ENCODE data around the gene SMARCB1.
"Not testable (repeated sequence)": the region's sequence is repeated elsewhere in the genome, so short reads cannot be mapped to it uniquely, and the experiment has no call there.

Gene SMARCB1

DNA sequence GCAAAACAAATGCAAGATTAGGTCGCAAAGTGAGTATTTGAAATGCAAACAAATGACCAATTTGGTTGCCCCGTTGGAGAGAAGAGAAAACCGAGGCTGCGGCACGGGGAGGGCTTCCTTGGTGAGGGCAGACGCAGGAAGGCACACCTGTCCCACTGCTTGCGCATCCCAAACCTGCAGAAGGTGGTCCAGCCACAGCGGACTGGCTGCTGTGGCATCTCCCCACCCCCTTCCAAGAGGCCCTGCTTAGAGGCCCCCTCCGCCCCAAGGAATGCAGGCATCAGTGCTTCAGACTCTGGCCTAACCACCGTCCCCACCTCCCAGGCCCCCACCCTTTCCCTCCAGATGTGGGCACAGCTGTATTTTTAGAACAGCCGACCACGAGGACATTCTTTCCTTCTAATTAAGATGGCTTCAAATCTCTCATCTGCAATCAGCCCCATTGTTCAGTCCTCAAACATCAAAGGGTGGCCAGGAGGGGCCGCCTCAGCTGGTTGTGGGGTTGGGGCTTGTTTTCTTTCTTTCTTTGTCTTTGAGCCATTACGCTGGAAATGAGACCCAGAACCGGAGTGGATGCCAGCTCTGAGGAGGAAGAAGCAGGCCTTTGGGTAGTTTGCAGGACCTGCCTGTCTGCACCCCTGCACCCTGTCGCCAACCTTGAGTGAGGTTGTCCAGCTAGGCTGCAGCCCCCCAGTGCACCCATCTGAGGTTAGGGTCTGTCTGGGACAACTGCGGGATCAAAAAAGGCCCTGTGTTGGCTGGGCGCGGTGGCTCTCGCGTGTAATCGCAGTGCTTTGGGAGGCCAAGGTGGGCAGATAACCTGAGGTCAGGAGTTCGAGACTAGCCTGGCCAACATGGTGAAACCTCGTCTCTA lies 61.5 kb downstream of the SMARCB1 start:
- DNase-seq, result no peak

DNA sequence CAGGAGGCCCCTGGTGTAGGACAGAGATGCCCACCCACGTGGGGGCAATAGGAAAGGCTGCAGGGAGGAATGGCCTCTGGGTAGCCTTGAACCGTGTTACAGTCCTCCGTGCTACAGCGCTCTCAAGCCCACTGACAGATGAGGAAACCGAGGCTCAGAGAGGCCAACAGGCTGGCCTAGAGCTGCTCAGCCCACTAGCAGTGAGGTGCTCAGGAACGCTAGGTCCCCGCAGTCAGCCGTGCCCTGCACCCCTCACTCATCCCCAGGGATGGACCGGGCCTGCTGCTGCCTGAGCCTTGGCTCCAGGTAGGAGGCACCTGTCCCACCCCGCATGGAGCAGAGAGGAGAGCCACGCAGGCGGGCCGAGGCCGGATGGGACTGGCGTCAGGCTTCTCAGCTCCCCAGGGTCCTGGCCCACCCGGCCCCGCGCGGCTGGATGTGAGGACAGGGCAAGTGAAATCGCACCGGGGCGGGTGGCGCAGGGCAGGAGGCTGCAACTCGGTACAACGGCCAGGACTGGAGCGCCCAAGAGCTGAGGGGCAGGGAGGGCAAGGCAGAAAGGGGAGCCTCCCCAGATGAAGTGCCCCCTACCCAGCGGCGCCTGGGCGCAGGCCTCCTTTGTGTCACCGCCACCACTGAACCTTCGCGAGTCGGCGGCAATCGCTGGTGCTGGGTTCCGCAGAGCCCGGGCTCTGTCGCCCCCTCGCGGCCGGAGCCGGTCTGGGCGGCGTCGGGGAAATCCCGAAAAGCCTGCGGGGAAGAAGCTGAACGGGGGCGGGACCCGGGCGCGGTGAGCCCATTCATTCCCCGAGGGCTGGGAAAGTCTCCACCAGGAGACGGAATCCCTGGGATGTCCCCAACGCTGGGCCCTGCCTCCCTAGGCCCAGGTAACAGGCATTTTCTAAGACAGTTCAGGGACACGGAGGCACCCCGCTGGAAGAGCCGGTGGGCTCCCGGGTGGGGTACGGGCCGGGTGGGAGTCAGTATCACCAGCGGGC lies 62.5 kb downstream of the SMARCB1 start:
- peak; percentile 69 to 76 for DNase-seq

DNA sequence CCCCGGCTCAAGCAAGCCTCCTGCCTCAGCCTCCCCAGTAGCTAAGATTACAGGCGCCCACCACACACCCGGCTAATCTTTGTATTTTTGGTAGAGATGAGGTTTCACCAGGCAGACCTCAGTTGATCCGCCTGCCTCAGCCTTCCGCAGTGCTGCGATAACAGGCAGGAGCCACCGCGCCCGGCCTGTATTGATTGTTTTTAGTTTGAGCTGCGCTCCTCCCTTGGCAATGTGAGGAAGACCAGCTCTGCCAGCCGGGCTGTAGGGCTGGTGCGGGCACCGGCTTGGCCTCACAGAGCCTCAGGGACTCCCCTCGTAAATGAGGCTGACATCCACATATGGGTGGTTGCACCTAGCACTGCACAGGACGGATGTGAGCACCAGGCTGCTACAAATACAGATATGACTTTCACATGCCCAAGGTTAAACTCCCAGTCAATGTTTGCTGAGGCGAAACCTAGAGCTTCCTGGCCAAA lies 63.4 kb downstream of the SMARCB1 start:
- DNase-seq, result peak in 1 of 2 experiments; percentile 37

DNA sequence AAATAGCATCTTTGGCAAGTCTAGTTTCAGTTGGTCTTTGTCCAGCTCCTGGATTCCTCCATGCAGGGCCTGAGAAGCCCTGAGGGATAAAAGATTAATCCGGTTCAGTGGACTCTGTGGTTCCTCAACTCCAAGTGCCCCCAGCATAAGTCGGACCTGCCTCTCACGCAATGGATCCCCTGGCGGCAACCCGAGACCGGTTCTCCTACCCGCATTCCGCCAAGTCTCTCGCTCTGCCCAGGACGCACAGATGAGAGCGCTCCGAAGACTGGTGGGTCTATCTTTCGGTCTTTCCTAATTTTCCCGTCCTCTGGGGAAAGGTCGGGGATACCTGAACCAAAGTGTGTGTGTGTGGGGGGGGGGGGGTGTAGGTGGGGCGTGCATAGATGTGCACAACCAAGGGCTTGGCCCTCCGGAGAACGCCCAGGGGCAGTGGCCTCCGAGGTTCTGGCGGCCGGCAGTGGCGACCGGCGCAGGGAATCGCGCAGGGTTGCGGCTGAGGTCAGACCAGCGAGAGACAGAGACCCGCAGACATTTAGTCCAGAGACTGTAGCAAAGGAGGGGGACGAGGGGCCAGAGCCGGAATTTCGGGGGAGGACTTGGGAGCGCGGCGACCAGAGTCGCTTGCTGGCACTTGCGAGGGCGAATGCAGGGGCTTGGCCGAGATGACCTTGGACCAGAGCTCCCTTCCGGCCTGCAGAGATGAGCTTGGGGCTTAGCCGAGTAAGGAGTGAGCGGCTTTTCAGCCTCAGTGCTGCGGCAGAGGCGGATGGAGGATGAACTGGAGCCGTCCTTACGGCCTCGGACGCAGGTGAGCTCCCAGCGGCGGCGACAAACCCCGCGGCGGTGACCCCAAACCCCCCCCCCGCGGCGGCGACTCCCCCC lies 70.2 kb downstream of the SMARCB1 start:
- DNase-seq, result peak; percentile 68

DNA sequence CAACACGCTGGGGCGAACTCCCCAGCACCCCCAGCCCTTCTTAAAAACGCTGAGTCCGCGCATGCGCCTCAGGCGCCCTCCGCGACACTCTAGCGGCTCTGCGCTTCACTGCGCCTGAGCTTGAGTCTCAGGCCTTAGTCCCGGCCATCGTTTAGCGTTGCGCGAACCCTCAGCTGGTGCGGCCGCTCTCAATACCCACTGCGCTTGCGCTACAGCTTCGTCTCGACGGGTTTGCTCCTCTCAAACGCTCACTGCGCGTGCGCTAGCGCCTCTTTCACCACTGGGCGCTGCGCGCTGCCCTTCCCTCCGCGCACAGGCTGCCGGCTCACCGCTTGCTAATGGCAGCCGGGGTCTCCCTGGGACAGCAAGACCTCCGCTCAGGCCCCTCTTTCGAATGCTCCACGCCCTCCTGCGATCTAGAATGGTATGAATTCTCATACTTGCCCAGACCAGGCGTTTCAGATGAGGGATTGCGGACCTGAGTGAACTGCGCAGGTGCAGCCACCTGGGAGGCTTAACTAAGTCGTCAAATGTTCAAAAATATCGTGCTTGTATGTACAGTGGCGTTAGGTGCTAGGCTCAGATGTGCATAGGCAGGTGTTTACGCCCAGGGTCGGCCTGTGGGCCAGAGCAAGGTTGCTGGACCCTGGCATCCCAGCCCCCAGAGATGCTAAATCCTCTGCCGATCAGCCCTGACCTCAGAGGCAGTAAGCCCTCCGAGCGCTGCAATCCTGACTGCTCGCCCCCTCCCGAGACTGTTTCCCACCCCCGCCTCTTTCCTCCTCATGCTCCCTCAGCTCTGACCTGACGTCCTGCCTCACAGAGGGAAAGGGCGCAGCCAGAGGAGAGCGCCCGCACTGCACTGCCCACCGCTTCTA lies 71.1 kb downstream of the SMARCB1 start, which contains the start of gene SLC2A11:
Gene SLC2A11 (plus strand): TSS at position 270 of the 878 bp plus-strand sequence. CDS start 125 bp downstream, at position 395.
- peak; percentile 98 to 99 for DNase-seq

DNA sequence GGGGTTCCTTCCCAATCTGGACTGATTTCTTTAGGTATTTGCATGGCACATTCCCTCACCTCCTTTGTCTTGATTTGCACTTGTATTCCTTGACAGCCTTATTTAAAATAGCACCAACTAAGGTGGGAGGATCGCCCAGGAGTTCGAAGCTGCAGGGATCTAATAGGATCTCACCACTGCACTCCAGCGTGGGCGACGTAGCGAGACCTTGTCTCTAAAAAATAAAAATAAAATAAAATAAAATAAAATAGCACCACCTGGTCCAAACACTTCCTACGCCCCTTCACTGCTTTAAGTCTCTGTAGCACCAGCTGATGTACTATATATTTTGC lies 71.7 kb downstream of the SMARCB1 start:
- no peak for DNase-seq

DNA sequence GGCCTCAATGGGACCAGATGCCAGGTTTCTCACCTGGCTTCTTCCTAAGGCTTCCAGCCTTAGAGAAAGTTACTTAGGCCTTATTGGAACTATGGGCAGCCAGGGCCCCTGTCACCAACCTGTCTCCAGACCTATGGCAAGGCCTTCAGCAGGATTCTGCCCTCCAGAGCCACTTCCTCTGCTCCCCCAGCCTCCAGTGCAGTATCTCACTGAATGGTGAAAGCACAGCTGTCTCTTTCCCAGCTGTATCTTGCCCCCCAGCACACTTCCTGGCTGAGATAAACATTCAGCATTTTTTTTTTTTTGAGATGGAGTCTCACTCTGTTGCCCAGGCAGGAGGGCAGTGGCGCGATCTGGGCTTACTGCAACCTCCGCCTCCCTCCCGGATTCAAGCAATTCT lies 72.4 kb downstream of the SMARCB1 start:
- DNase-seq, result no peak

DNA sequence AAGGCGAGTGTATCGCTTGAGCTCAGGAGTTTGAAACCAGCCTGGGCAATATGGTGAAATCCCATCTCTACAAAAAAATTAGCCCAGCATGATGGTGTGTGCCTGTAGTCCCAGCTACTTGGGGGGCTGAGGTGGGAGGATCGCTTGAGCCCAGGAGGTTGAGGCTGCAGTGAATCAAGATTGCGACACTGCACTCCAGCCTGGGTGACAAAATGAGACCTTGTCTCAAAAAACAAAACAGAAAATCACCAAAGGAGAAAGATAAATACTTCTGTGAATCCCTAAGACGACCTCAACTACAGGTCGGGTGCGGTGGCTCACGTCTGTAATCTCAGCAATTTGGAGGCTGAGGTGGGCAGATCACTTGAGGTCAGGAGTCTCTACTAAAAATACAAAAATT lies 73.4 kb downstream of the SMARCB1 start:
- DNase-seq, result not testable (repeated sequence)

DNA sequence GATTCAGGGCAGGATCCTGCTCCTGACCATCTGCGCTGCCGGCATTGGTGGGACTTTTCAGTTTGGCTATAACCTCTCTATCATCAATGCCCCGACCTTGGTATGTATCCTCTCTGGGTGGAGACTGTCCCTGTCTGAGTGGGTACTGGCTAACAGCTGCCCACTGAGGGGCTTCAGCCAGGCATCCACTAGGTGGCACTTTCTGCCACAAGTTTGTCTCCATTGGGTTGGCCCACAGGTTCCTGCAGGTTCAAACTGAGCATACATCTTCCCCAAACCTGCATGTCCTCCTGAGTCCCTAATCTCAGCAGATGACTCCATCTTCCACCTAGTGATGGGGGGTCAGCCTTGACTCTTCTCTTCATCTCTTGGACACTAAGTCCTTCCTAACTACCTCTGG lies 75.3 kb downstream of the SMARCB1 start:
- peak; percentile 54 to 61 for DNase-seq

DNA sequence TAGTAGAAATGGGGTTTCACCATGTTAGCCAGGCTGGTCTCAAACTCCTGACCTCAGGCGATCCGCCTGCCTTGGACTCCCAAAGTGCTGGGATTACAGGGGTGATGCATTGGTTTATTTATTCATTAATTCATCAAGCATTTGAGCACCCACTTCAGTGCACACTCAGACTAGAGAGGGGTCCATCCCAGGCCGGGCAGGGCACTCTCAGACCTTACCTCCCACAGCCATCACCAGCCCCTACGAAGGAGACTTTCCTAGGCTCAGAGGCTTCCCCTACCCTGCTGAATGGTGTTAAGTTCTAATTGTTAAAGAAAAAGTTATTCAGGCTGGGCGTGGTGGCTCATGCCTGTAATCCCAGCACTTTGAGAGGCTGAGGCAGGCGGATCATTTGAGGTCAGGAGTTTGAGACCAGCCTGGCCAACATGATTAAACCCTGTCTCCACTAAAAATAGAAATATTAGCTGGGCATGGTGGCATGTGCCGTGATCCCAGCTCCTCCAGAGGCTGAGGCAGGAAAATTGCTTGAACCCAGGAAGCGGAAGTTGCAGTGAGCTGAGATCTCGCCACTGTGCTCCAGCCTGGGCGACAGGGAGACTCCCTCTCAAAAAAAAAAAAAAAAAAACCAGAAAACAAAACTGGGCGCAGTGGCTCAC lies 77.9 kb downstream of the SMARCB1 start:
- not testable (repeated sequence) for DNase-seq

DNA sequence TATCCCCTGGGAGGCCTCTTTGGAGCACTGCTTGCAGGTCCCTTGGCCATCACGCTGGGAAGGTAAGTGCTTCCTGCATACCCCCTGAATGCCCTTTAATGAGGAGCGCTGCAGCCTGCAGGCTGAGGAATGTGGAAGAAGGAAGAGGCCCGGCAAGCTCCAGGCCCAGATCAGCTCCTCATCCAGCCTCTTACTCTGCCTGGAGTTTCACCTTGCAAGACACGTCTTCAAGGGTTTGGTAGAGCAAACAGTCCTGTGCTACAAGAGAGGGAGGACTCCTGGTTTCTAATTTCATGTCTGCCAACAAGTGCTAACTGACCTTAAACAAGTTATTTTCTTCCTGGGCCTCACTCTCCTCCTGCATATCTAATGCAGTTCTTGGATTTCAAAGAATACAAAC lies 81.8 kb downstream of the SMARCB1 start:
- no peak for DNase-seq

DNA sequence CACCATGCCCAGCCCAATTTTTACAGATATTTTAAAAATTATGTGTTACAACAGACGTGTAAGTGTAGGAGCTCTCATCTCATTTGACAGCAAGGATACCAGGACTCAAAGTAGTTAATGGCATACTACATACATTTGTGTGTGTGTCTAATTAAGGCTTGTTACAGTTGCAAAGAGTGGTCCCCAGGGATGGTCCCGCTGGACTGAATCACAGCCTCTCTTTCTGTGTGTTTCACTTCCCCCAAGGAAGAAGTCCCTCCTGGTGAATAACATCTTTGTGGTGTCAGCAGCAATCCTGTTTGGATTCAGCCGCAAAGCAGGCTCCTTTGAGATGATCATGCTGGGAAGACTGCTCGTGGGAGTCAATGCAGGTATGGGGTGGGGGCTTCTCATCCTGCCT lies 88.1 kb downstream of the SMARCB1 start:
- no peak for DNase-seq

DNA sequence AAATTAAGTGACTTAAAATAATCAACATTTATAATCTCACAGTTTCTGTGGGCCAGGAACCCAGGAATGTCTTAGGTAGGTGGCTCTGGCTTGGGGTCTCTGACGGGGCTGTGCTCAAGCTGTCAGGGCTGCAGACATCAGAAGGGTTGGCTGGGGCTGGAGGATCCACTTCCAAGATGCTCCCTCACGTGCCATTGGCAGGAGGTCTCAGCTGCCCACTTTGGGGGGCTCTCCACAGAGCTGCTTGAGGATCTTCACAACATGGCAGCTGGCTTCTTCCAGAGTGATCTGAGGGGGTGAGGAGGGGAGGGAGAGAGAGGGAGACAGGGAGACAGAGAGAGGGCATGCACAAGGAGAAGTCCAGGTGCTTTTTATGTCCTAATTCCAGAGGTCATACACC lies 89.0 kb downstream of the SMARCB1 start:
- DNase-seq, result no peak

DNA sequence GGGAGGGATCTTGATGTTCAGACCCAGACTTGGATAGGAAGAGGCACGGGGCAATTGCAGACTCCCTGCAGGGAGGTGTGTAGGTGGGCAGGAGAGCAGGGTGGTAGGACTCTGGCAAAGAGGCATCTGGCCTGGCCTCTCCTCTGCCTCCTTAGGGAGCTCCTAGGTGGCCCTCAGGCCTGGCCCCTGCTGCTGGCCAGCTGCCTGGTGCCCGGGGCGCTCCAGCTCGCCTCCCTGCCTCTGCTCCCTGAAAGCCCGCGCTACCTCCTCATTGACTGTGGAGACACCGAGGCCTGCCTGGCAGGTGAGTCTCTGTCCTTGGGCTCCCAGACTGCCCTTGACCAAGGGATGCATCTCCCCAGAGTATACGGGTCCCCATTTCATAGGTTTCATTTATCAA lies 90.8 kb downstream of the SMARCB1 start:
- DNase-seq, result no peak

DNA sequence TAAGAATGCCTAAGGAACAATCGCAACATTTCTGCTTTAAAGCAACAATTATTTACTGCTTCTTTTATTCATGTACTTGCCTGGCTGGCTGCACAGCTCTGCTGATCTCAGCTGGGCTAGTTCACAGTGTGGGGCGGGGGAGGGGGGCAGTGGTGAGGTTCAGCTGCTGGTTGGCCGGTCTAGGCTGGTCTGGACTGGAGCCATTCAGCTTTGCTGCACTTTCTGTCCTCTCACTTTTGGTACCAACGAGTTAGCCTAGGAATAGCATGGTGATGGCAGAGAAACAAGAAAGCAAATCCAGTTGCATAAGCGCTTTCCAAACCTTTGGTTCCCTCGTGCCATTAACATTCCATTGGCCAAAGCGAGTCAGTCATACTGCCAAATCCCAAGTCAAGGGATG lies 91.5 kb downstream of the SMARCB1 start:
- no peak for DNase-seq

DNA sequence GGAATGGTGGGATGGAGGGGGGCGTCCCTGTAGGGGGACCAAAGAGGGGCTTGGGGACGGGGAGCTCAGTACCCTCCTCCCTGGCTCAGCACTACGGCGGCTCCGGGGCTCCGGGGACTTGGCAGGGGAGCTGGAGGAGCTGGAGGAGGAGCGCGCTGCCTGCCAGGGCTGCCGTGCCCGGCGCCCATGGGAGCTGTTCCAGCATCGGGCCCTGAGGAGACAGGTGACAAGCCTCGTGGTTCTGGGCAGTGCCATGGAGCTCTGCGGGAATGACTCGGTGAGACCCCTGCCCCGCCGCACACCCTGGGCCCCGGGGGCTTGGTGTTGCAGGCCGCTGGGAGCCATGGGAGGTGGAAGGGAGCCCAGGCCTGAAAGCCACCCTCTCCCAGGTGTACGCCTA lies 95.6 kb downstream of the SMARCB1 start:
- DNase-seq, result no peak

DNA sequence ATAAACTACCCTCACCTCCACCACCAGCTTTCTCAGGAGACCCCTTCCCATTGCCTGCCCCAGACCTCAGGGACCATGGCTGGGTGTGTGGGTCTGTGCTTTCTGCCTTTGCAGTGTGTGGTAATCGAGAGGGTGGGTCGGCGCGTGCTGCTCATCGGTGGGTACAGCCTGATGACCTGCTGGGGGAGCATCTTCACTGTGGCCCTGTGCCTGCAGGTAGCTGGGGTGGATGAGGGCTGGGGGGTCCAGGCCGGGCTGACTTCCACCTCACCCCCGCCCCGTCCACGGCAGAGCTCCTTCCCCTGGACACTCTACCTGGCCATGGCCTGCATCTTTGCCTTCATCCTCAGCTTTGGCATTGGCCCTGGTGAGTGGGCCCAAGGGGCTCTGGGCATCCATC lies 96.9 kb downstream of the SMARCB1 start:
- DNase-seq, result no peak

DNA sequence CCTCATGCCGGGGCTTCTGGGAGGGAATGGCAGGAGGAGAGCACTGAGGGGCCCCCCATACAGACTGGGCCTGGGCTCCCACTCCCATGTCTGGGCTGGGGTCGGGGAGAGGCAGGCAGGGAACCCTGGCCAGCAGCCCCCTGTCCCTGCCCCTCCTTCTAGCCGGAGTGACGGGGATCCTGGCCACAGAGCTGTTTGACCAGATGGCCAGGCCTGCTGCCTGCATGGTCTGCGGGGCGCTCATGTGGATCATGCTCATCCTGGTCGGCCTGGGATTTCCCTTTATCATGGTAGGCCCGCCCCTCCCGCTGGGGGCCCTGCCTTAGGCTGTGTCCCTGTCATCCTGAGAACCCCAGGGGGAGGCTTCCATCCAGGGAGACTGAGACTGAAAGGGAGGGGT lies 97.4 kb downstream of the SMARCB1 start:
- DNase-seq, result no peak
